ENCODE data around the gene MRPL36.

The MRPL36 gene

GRCh38 chr5:1788200-1788599 is 11.4 kb downstream of the MRPL36 start:
- Histone ChIP-seq H3K4me2 (no peak overlapping the region), H3K4me1 (ENCODE audit: low read depth, poor library complexity, severe bottlenecking) (peaks cover 41% of the 10 kb centered on the region), H3K4me3 (IDR thresholded peaks at IDR 0.05; ENCODE audit: insufficient read depth, low read depth, low read length) (no peak overlapping the region), H3K27ac (no peak overlapping the region), H3K36me3 (ENCODE audit: insufficient read depth) (no peaks in the 10 kb centered on the region), H2AFZ (ENCODE audit: low read depth) (no peak overlapping the region), H3K79me2 (ENCODE audit: insufficient read depth, low read depth) (no peaks in the 10 kb centered on the region), H3K9ac (no peak overlapping the region), H4K20me1 (ENCODE audit: insufficient read depth) (no peaks in the 10 kb centered on the region), H3K27me3 (ENCODE audit: insufficient read depth, low read depth) (no peaks in the 10 kb centered on the region)
- no peak for TF ChIP-seq CTCF (conservative IDR thresholded peaks at IDR 0.05; ENCODE audit: low read depth, low read length)

GRCh38 chr5:1787472-1788047 is 12.1 kb downstream of the MRPL36 start:
- Histone ChIP-seq H2AFZ (ENCODE audit: low read depth) (no peak overlapping the region), H3K4me3 (IDR thresholded peaks at IDR 0.05; ENCODE audit: insufficient read depth, low read depth, low read length) (no peak overlapping the region), H3K27me3 (ENCODE audit: insufficient read depth, low read depth) (no peaks in the 10 kb centered on the region), H3K79me2 (ENCODE audit: insufficient read depth, low read depth) (no peaks in the 10 kb centered on the region), H3K4me2 (no peak overlapping the region), H4K20me1 (ENCODE audit: insufficient read depth) (no peaks in the 10 kb centered on the region), H3K9ac (no peak overlapping the region), H3K36me3 (ENCODE audit: insufficient read depth) (no peaks in the 10 kb centered on the region), H3K4me1 (ENCODE audit: low read depth, poor library complexity, severe bottlenecking) (peaks cover 36% of the 10 kb centered on the region), H3K27ac (no peak overlapping the region)
- TF ChIP-seq CTCF (conservative IDR thresholded peaks at IDR 0.05; ENCODE audit: low read depth, low read length), result no peak

- Histone ChIP-seq H3K4me3 (IDR thresholded peaks at IDR 0.05; ENCODE audit: insufficient read depth, low read depth, low read length) (no peak overlapping the region), H4K20me1 (ENCODE audit: insufficient read depth) (no peaks in the 10 kb centered on the region), H3K9ac (no peak overlapping the region), H3K4me2 (no peak overlapping the region), H2AFZ (ENCODE audit: low read depth) (no peak overlapping the region), H3K27me3 (ENCODE audit: insufficient read depth, low read depth) (no peaks in the 10 kb centered on the region), H3K27ac (no peak overlapping the region), H3K79me2 (ENCODE audit: insufficient read depth, low read depth) (no peaks in the 10 kb centered on the region), H3K4me1 (ENCODE audit: low read depth, poor library complexity, severe bottlenecking) (peaks cover 29% of the 10 kb centered on the region), H3K36me3 (ENCODE audit: insufficient read depth) (no peaks in the 10 kb centered on the region)
- no peak for TF ChIP-seq CTCF (conservative IDR thresholded peaks at IDR 0.05; ENCODE audit: low read depth, low read length)
Measured at GRCh38 chr5:1786621-1787471, 12.8 kb downstream of the MRPL36 start.

- no peak for TF ChIP-seq CTCF (conservative IDR thresholded peaks at IDR 0.05; ENCODE audit: low read depth, low read length)
- H3K9ac ChIP-seq, result no peak overlapping the region
- no peak overlapping the region for H3K4me2 ChIP-seq
- H3K79me2 ChIP-seq (ENCODE audit: insufficient read depth, low read depth), result no peaks in the 10 kb centered on the region
- H2AFZ ChIP-seq (ENCODE audit: low read depth), result no peak overlapping the region
- H4K20me1 ChIP-seq (ENCODE audit: insufficient read depth), result no peaks in the 10 kb centered on the region
- H3K27ac ChIP-seq, result no peak overlapping the region
- no peaks in the 10 kb centered on the region for H3K36me3 ChIP-seq (ENCODE audit: insufficient read depth)
- H3K4me1 ChIP-seq (ENCODE audit: low read depth, poor library complexity, severe bottlenecking), result peaks cover 20% of the 10 kb centered on the region
- no peak overlapping the region for H3K4me3 ChIP-seq (IDR thresholded peaks at IDR 0.05; ENCODE audit: insufficient read depth, low read depth, low read length)
- H3K27me3 ChIP-seq (ENCODE audit: insufficient read depth, low read depth), result no peaks in the 10 kb centered on the region
Measured at GRCh38 chr5:1785984-1786383, 13.7 kb downstream of the MRPL36 start.
